Mesothelial cell of epicardium (in vitro differentiated cells): ENCODE measurements around the gene NEDD4. TPM values are rescaled to one million over a fixed set of nuclear protein-coding genes. Genes with fewer than 3 reads are reported as not detected.

Source experiments
- DNase-seq, 2 experiments: peaks; one replicate each; pipeline ENCODE4 v3.0.0; 2021; ENCODE audit warnings: low spot score in 2 of 2; ENCODE audit not compliant: unreplicated experiment in 2 of 2
- H3K27ac Mint-ChIP-seq: 2 replicates; pipeline ENCODE4 v1.8.0; 2021; ENCODE audit warnings: mixed read lengths
- H3K27me3 Mint-ChIP-seq: 2 replicates; pipeline ENCODE4 v1.8.0; 2021; ENCODE audit warnings: low read depth, mixed read lengths
- H3K36me3 Mint-ChIP-seq: 2 replicates; pipeline ENCODE4 v1.8.0; 2021; ENCODE audit warnings: mixed read lengths
- H3K4me1 Mint-ChIP-seq: 2 replicates; pipeline ENCODE4 v1.8.0; 2021; ENCODE audit warnings: mixed read lengths
- H3K4me3 Mint-ChIP-seq: 2 replicates; pipeline ENCODE4 v1.8.0; 2021; ENCODE audit warnings: mild to moderate bottlenecking, moderate library complexity, mixed read lengths
- H3K9me3 Mint-ChIP-seq: 2 replicates; pipeline ENCODE4 v1.8.0; 2021; ENCODE audit warnings: mixed read lengths
- CTCF ChIP-seq: fragments of 200-600 bp; sonication (generic); IDR thresholded peaks from one replicate; pipeline ENCODE4 v1.5.0; 2021; ENCODE audit warnings: antibody characterized with exemption; ENCODE audit not compliant: unreplicated experiment
- total RNA-seq: library from RNA; stranded (reverse); gene quantifications from 3 replicates; pipeline ENCODE4 v1.2.1, GENCODE V29; 2021

NEDD4 gene
- total RNA-seq, 1 donor from 2014 or later = 45.6 TPM

- peaks cover 35% of the 10 kb centered on the region for H3K4me1 Mint-ChIP-seq
- peak; percentile 76 for TF ChIP-seq CTCF
- peak; percentile 39 to 77 for DNase-seq
Measured at GRCh38 chr15:55799291-55800212, 193.9 kb downstream of the NEDD4 start.

GRCh38 chr15:55796321-55796965, 197.0 kb downstream of the NEDD4 start:
- Mint-ChIP-seq H3K4me3 (no peak overlapping the region), H3K9me3 (peaks cover 11% of the 10 kb centered on the region), H3K27me3 (no peaks in the 10 kb centered on the region), H3K27ac (peak overlapping the region; percentile 15), H3K36me3 (peaks cover 4% of the 10 kb centered on the region), H3K4me1 (peaks cover 28% of the 10 kb centered on the region)
- TF ChIP-seq CTCF = no peak
- DNase-seq = no peak

More at GRCh38 chr15:55799291-55800212, 193.9 kb downstream of the NEDD4 start:
- Mint-ChIP-seq H3K9me3 (peaks cover 4% of the 10 kb centered on the region), H3K27me3 (no peaks in the 10 kb centered on the region), H3K27ac (peak overlapping the region; percentile 87), H3K36me3 (no peaks in the 10 kb centered on the region), H3K4me3 (no peak overlapping the region)

- H3K9me3 Mint-ChIP-seq = peaks cover 11% of the 10 kb centered on the region
- H3K27me3 Mint-ChIP-seq = no peaks in the 10 kb centered on the region
- peaks cover 28% of the 10 kb centered on the region for H3K4me1 Mint-ChIP-seq
- no peak overlapping the region for H3K27ac Mint-ChIP-seq
- no peak overlapping the region for H3K4me3 Mint-ChIP-seq
- no peak for TF ChIP-seq CTCF
- peaks cover 4% of the 10 kb centered on the region for H3K36me3 Mint-ChIP-seq
- no peak for DNase-seq
Measured at GRCh38 chr15:55795031-55795430, 198.4 kb downstream of the NEDD4 start.

- Mint-ChIP-seq H3K36me3 (peaks cover 4% of the 10 kb centered on the region), H3K4me3 (no peak overlapping the region), H3K9me3 (peaks cover 19% of the 10 kb centered on the region), H3K4me1 (peaks cover 13% of the 10 kb centered on the region), H3K27me3 (no peaks in the 10 kb centered on the region), H3K27ac (no peak overlapping the region)
- DNase-seq = no peak
- no peak for TF ChIP-seq CTCF
Measured at GRCh38 chr15:55791551-55792400, 201.6 kb downstream of the NEDD4 start.

- H3K27ac Mint-ChIP-seq = no peak overlapping the region
- peaks cover 4% of the 10 kb centered on the region for H3K36me3 Mint-ChIP-seq
- peak; percentile 43 for TF ChIP-seq CTCF
- H3K9me3 Mint-ChIP-seq = peaks cover 15% of the 10 kb centered on the region
- H3K27me3 Mint-ChIP-seq = no peaks in the 10 kb centered on the region
- DNase-seq = no peak
- H3K4me1 Mint-ChIP-seq = peaks cover 20% of the 10 kb centered on the region
- no peak overlapping the region for H3K4me3 Mint-ChIP-seq
Measured at GRCh38 chr15:55789066-55789660, 204.2 kb downstream of the NEDD4 start.
